Activated B cell treated with CpG ODN at 0.5 μM for 24 hours (primary cell): ENCODE data around the gene CDC42BPB. TPM values are rescaled to one million over a fixed set of nuclear protein-coding genes. Genes with fewer than 3 reads are reported as not detected.

Source experiments
- ATAC-seq: fragments of 200-7000 bp; cut with Tn5 transposase; one replicate; pipeline ENCODE4 v1.10.0; 2021; ENCODE audit warnings: low read depth, mild to moderate bottlenecking, moderate library complexity
- CTCF ChIA-PET: fragments of 350-600 bp; sonication (Branson Sonifier 250); formaldehyde crosslinking; loops from one replicate; lab custom pipeline; 2021; ENCODE audit warnings: antibody characterized with exemption; lab: Charles Lee
- POLR2A ChIA-PET: fragments of 350-600 bp; sonication (Branson Sonifier 250); formaldehyde crosslinking; loops from one replicate; lab custom pipeline; 2021; ENCODE audit warnings: antibody characterized with exemption; lab: Charles Lee
- DNase-seq: peaks from one replicate; pipeline ENCODE4 v3.0.0; 2022
- H3K27ac Mint-ChIP-seq: one replicate; pipeline ENCODE4 v1.8.0; 2020; ENCODE audit warnings: mixed read lengths
- H3K27me3 Mint-ChIP-seq: one replicate; pipeline ENCODE4 v1.8.0; 2021; ENCODE audit warnings: mixed read lengths
- H3K36me3 Mint-ChIP-seq: one replicate; pipeline ENCODE4 v1.8.0; 2021; ENCODE audit warnings: low read depth, mixed read lengths
- H3K4me1 Mint-ChIP-seq: one replicate; pipeline ENCODE4 v1.8.0; 2021; ENCODE audit warnings: mixed read lengths
- H3K4me3 Mint-ChIP-seq: one replicate; pipeline ENCODE4 v1.8.0; 2020; ENCODE audit warnings: mild to moderate bottlenecking, mixed read lengths
- H3K9me3 Mint-ChIP-seq: one replicate; pipeline ENCODE4 v1.8.0; 2020; ENCODE audit warnings: mixed read lengths
- intact Hi-C: fragments of 100-400 bp; cut with micrococcal nuclease; formaldehyde crosslinking; loops from one replicate; pipeline ENCODE4 v1.15.1; 2024
- total RNA-seq: library from RNA; stranded (reverse); gene quantifications from 2 replicates; pipeline ENCODE4 v1.2.3, GENCODE V29; 2022
- TF ChIP-seq, protein P1 (sequence below): fragments of 200-600 bp; IDR thresholded peaks from one replicate; pipeline ENCODE4 v1.8.0; 2022; ENCODE audit warnings: antibody characterized with exemption, mild to moderate bottlenecking

Gene CDC42BPB
- total RNA-seq, 1 donor from 2014 or later = 38.5 TPM

DNA sequence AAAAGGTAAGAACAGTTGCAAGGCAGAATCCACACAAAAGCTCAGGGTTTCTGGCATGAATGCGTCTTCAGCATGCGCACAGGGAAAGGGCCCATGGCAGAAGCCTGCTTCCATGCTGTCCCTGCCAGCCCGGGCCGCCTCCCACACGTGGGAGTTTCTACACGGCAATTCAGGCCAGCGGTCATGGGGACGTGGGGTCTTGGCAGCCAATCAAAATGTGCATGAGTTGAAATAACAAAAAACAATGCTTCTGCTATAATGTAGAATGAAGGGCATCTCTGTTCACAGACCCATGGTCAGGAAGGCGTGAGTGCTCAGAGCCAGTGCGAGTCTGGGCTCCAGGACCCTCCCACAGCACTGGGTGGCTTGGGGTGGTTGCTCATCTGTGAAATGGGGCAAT lies 106.3 kb downstream of the CDC42BPB start:
- Mint-ChIP-seq H3K36me3 (peaks cover 64% of the 10 kb centered on the region), H3K9me3 (no peaks in the 10 kb centered on the region), H3K4me1 (peaks cover 32% of the 10 kb centered on the region), H3K27me3 (no peaks in the 10 kb centered on the region), H3K4me3 (no peak overlapping the region), H3K27ac (no peak overlapping the region)
- ChIA-PET CTCF (no interaction called here), POLR2A (no interaction called here)
- DNase-seq = no peak
- no peak for ATAC-seq
- TF ChIP-seq, protein P1, sequence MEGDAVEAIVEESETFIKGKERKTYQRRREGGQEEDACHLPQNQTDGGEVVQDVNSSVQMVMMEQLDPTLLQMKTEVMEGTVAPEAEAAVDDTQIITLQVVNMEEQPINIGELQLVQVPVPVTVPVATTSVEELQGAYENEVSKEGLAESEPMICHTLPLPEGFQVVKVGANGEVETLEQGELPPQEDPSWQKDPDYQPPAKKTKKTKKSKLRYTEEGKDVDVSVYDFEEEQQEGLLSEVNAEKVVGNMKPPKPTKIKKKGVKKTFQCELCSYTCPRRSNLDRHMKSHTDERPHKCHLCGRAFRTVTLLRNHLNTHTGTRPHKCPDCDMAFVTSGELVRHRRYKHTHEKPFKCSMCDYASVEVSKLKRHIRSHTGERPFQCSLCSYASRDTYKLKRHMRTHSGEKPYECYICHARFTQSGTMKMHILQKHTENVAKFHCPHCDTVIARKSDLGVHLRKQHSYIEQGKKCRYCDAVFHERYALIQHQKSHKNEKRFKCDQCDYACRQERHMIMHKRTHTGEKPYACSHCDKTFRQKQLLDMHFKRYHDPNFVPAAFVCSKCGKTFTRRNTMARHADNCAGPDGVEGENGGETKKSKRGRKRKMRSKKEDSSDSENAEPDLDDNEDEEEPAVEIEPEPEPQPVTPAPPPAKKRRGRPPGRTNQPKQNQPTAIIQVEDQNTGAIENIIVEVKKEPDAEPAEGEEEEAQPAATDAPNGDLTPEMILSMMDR = no peak
- intact Hi-C loops = no loop called here

DNA sequence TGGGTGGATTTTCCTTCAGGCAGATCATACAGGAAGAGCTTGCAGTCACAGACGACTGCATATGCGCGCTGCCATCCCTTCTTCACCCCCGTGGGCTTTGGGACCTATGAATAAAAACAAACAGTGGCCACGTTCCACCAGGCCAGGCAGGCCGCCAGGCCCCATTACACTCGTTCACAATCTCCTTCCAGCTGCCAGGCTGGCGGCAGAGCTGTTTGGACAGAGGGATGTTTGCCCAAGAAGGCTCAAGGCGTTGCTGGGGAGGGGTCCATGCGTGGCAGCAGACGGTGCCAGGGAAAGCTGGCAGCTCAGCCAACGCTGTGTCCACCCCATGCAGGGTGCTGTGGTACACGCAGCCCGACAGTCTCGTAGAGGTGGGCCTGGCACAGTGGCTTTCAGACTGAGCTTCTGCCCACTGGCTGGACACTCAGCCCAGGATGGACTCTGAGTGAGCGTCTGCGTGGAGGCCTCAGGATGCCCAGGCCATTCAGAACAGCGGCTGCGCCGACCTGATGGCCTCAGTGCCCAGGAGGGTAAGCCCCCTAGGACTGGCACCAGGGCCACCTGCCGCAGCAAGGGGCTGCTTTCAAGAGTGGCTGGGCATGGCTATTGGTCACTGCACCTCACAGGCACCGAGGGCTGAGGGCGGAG lies 107.4 kb downstream of the CDC42BPB start:
- DNase-seq (no peak), ATAC-seq (no peak)
- TF ChIP-seq, protein P1 = no peak
- CTCF ChIA-PET = no interaction called here
- intact Hi-C loops = loop anchor here (1.0 kb wide), 2 partner anchors 22 to 49 kb away; no protein-coding TSS in a partner anchor
- peaks cover 68% of the 10 kb centered on the region for H3K36me3 Mint-ChIP-seq
- POLR2A ChIA-PET = interaction anchor here (0.9 to 1.2 kb wide), 2 partner anchors 53 to 384 kb away, joined by 3 read pairs; partner anchors contain the start of gene EIF5
- peak overlapping the region; percentile 36 for H3K4me3 Mint-ChIP-seq
- H3K27ac Mint-ChIP-seq = peak overlapping the region; percentile 65
- no peaks in the 10 kb centered on the region for H3K9me3 Mint-ChIP-seq
- H3K4me1 Mint-ChIP-seq = peaks cover 32% of the 10 kb centered on the region
- no peaks in the 10 kb centered on the region for H3K27me3 Mint-ChIP-seq

DNA sequence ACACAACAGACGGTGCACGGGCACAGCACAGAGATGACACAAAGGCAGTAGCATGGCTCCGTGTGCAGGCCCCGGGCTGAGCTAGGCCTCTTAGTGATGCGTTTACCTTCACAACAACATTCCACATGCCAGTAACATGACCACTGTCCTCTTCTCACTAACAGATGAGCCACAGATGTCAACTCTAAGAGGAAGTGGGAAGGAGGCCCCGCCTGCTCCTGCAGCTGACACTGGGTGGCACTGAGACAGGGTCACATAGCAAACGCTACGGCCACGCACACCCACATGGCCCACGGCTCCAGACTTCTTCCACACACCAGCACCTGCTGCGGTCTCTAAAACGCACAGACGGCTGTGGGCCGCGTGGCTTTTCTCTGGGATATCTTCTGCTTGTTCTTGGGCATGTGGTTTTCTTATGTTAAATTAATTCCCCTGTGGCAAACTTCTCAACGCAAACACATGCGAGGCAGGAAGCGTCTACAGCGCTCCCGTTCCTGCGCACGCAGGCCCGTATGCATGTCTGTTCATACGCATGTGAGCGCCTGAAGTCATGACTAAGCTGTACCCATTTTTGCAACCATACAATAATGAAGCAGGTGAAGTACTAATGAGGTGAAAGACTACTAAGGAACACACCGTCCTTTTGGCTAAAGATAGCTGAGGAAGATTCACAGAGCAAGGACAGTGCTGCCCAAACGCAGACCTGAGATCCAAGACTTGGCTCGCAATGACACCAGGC lies 108.1 kb downstream of the CDC42BPB start:
- H3K27me3 Mint-ChIP-seq = no peaks in the 10 kb centered on the region
- peak; percentile 57 for DNase-seq

DNA sequence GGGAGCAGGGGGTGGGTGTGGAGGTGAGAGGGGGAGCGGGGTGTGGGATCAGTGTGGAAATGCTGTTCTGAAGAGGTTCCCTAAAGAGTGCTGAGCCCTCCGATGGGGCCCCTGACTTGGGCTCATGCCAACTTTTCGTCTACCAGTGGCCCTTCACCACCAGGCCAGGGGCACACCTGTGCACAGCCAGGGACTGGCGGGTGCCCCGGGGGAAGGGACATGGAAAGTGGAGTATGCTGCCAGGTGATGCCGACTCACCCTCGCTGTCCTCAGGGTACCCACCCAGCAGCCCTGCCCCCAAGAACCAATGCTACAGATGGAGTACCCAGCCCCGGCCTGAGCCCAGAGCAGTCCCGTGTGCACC lies 108.7 kb downstream of the CDC42BPB start:
- no peaks in the 10 kb centered on the region for H3K27me3 Mint-ChIP-seq
- POLR2A ChIA-PET = interaction anchor here (1.2 kb wide), 1 partner anchor 51 kb away, joined by 3 read pairs; no protein-coding TSS in a partner anchor
- peaks cover 32% of the 10 kb centered on the region for H3K4me1 Mint-ChIP-seq
- CTCF ChIA-PET = no interaction called here
- TF ChIP-seq, protein P1 = no peak
- H3K27ac Mint-ChIP-seq = peak overlapping the region; percentile 65
- H3K4me3 Mint-ChIP-seq = peak overlapping the region; percentile 20
- DNase-seq = no peak
- ATAC-seq = no peak
- H3K9me3 Mint-ChIP-seq = no peaks in the 10 kb centered on the region
- intact Hi-C loops = loop anchor here (1.0 kb wide), 2 partner anchors 20 to 47 kb away; no protein-coding TSS in a partner anchor
- peaks cover 66% of the 10 kb centered on the region for H3K36me3 Mint-ChIP-seq

More for the DNA sequence above, 108.1 kb downstream of the CDC42BPB start:
- TF ChIP-seq, protein P1 = no peak
- peak; percentile 87 for ATAC-seq
- Mint-ChIP-seq H3K4me1 (peaks cover 32% of the 10 kb centered on the region), H3K4me3 (peak overlapping the region; percentile 36), H3K36me3 (peaks cover 64% of the 10 kb centered on the region), H3K27ac (peak overlapping the region; percentile 65), H3K9me3 (no peaks in the 10 kb centered on the region)
- ChIA-PET POLR2A (interaction anchor here (0.9 to 1.2 kb wide), 2 partner anchors 52 to 385 kb away, joined by 3 read pairs; partner anchors contain the start of gene EIF5), CTCF (no interaction called here)
- intact Hi-C loops = loop anchor here (1.0 kb wide), 2 partner anchors 21 to 48 kb away; no protein-coding TSS in a partner anchor
